Breast epithelium (tissue), 4 donors: ENCODE results near the gene SPTBN5. TPM values are rescaled to one million over a fixed set of nuclear protein-coding genes. Genes with fewer than 3 reads are reported as not detected.

ENCODE experiments used
- DNase-seq, 2 donors: peaks; one replicate each; pipeline ENCODE4 v3.0.0-alpha.2; 2019; ENCODE audit warnings: low spot score in 2 of 2
- H3K27ac ChIP-seq, 2 donors: fragments of 200-600 bp; sonication (generic) in 1 of 2; one replicate each; pipeline ENCODE4 v1.5.1; 2016 to 2019; ENCODE audit warnings: mild to moderate bottlenecking in 1 of 2
- H3K27me3 ChIP-seq, 2 donors: fragments of 200-600 bp; sonication (generic) in 1 of 2; one replicate each; pipeline versions ENCODE4 v1.5.1 to v1.6.0; 2017 to 2019; ENCODE audit warnings: control low read depth in 1 of 2, mild to moderate bottlenecking in 1 of 2
- H3K36me3 ChIP-seq: fragments of 200-600 bp; one replicate; pipeline ENCODE4 v1.5.1; 2019
- H3K4me1 ChIP-seq, 2 donors: fragments of 200-600 bp; sonication (generic); one replicate each; pipeline ENCODE4 v1.5.1; 2016 to 2019; ENCODE audit warnings: control low read depth in 1 of 2
- H3K4me3 ChIP-seq, 3 donors: fragments of 200-600 bp; sonication (generic); 1 replicate in 2 of 3; 2 replicates in 1 of 3; pipeline ENCODE4 v1.5.1; 2016 to 2019; ENCODE audit warnings: mild to moderate bottlenecking in 3 of 3, moderate library complexity in 2 of 3
- H3K9me3 ChIP-seq, 2 donors: fragments of 200-600 bp; sonication (generic) in 1 of 2; one replicate each; pipeline ENCODE4 v1.5.1; 2016 to 2019; ENCODE audit warnings: control low read depth in 1 of 2
- POLR2A ChIP-seq: fragments of 450-650 bp; IDR thresholded peaks from one replicate; pipeline ENCODE4 v1.6.1; 2016; ENCODE audit warnings: antibody characterized with exemption, mild to moderate bottlenecking, moderate library complexity
- POLR2AphosphoS5 ChIP-seq, 3 donors: sonication (generic); formaldehyde crosslinking; IDR thresholded peaks; one replicate each; pipeline ENCODE4 v1.6.1; 2017; ENCODE audit warnings: antibody characterized with exemption in 3 of 3
- intact Hi-C: fragments of 100-400 bp; cut with DNase I; formaldehyde crosslinking; loops from one replicate; pipeline ENCODE4 v1.15.1; 2023; ENCODE audit warnings: low total_unique reads
- total RNA-seq, 3 donors: library from RNA; depleted of rRNA; stranded (reverse); fragments of >200 nt; gene quantifications; one replicate each; pipeline ENCODE4 v1.1.0, GENCODE V29; 2016
- TF ChIP-seq, protein P1 (sequence below), 3 donors: fragments of 450-650 bp; IDR thresholded peaks; one replicate each; pipeline ENCODE4 v1.5.1; 2016 to 2017; ENCODE audit warnings: antibody characterized with exemption in 3 of 3, mild to moderate bottlenecking in 3 of 3, moderate library complexity in 3 of 3

The SPTBN5 gene
- total RNA-seq, 3 donors from 2014 or later: 0.16 to 2.3 (median 2.0) TPM

DNA sequence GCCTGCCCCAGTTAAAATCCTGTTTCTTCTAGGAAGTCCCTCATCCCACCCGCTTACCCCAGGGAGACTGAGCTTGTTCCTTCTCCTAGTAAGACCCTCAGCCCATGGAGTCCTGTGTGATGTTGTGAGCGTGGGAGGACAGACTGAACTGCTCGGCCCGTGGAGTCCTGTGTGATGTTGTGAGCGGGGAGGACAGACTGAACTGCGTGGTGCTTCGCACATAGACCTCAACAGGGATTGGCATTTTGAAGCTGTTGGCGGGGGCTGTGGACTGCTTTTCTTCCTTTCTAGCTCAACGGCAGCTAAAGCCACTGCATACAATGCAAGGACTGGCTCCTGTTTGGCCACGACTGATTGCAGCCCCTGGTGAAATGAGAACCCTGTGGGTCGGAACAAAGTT, 1.6 kb upstream of the SPTBN5 start:
- Histone ChIP-seq H3K4me1 (peaks cover 5 to 19% of the 10 kb centered on the region in 2 donors), H3K36me3 (no peaks in the 10 kb centered on the region), H3K9me3 (no peaks in the 10 kb centered on the region), H3K27me3 (no peaks in the 10 kb centered on the region), H3K4me3 (no peak overlapping the region), H3K27ac (peak overlapping the region; percentile 65 to 78)
- intact Hi-C loops: loop anchor here (10.0 kb wide), 1 partner anchor 319 kb away; no protein-coding TSS in a partner anchor
- TF ChIP-seq POLR2AphosphoS5 (IDR thresholded peaks at IDR 0.05): no peak
- TF ChIP-seq, protein P1, sequence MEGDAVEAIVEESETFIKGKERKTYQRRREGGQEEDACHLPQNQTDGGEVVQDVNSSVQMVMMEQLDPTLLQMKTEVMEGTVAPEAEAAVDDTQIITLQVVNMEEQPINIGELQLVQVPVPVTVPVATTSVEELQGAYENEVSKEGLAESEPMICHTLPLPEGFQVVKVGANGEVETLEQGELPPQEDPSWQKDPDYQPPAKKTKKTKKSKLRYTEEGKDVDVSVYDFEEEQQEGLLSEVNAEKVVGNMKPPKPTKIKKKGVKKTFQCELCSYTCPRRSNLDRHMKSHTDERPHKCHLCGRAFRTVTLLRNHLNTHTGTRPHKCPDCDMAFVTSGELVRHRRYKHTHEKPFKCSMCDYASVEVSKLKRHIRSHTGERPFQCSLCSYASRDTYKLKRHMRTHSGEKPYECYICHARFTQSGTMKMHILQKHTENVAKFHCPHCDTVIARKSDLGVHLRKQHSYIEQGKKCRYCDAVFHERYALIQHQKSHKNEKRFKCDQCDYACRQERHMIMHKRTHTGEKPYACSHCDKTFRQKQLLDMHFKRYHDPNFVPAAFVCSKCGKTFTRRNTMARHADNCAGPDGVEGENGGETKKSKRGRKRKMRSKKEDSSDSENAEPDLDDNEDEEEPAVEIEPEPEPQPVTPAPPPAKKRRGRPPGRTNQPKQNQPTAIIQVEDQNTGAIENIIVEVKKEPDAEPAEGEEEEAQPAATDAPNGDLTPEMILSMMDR (IDR thresholded peaks at IDR 0.05): no peak
- no peak for TF ChIP-seq POLR2A
- DNase-seq: no peak

DNA sequence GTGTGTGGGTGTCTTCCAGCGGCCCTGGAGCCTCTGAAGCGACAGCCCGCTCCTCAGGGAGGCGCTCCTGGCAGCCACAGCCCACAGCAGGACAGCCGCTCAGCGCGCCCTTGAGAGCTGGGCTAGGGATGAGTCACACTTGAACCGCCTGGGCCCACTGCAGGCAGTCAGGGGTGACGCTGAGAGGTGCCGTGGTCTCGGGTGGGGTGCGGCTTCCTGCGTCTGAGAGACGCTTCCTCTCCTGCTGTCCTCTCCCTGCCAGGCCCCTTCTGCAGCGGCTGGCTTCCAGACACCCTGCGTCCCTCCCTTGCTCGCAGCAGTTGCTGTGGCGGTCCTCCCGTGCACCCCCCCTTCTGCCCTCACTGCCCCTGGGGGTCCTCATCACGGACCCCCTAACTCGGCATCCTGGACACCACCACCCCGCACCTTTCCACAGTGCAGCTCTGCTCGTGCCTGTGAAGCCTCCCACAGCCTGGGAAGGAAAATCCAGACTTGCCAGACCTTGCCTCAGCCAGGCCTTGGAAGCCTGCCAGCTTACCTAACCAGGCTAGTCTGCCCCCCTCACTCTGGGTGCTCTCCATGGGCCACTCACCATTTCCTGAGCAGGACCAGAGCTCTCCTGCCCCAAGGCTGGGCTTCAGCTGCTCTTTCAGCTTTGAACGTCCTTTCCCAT, 1.1 kb upstream of the SPTBN5 start:
- Histone ChIP-seq H3K27ac (peak overlapping the region; percentile 65 to 78), H3K27me3 (no peaks in the 10 kb centered on the region), H3K36me3 (no peaks in the 10 kb centered on the region), H3K4me3 (peak overlapping the region; percentile 4 to 46 (median 37)), H3K4me1 (peaks cover 5 to 19% of the 10 kb centered on the region in 2 donors), H3K9me3 (no peaks in the 10 kb centered on the region)
- intact Hi-C loops: loop anchor here (10.0 kb wide), 1 partner anchor 320 kb away; no protein-coding TSS in a partner anchor
- peak; percentile 66 to 71 for DNase-seq
- TF ChIP-seq POLR2A (no peak), POLR2AphosphoS5 (IDR thresholded peaks at IDR 0.05) (no peak)
- TF ChIP-seq, protein P1 (IDR thresholded peaks at IDR 0.05): no peak

DNA sequence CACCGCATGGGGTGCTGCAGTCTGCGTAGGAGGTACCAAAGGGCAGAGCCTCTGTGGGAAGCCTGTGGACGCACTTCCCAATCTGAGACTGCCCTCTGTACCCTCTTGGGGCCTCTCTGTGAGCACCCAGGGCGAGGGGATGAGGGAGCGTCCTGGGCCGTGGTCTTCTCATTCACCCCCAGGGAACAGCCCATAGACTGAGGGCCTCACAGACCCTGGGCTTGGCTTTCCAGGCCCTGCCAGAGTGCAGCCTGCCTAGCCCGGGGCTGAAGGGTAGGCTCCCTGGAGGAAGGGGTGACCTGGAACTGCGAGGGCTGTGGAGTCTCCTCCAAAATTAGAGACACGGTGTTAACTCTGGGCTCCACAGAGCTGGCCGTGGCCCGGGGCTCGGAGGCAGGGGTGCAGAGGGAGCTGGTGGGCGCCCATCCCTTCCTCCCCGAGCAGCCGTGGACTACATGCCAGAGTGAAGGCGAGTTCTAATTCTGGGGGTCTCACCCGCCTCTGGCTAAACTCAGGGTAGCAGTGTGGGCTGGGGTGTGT, 468 bp upstream of the SPTBN5 start:
- Histone ChIP-seq H3K27ac (peak overlapping the region; percentile 65 to 78), H3K9me3 (no peaks in the 10 kb centered on the region), H3K4me1 (peaks cover 5 to 19% of the 10 kb centered on the region in 2 donors), H3K36me3 (no peaks in the 10 kb centered on the region), H3K4me3 (peak overlapping the region; percentile 4 to 46 (median 37)), H3K27me3 (no peaks in the 10 kb centered on the region)
- TF ChIP-seq, protein P1 (IDR thresholded peaks at IDR 0.05): no peak
- TF ChIP-seq POLR2A: no peak
- no peak for TF ChIP-seq POLR2AphosphoS5 (IDR thresholded peaks at IDR 0.05)
- intact Hi-C loops: loop anchor here (10.0 kb wide), 1 partner anchor 320 kb away; no protein-coding TSS in a partner anchor
- no peak for DNase-seq

DNA sequence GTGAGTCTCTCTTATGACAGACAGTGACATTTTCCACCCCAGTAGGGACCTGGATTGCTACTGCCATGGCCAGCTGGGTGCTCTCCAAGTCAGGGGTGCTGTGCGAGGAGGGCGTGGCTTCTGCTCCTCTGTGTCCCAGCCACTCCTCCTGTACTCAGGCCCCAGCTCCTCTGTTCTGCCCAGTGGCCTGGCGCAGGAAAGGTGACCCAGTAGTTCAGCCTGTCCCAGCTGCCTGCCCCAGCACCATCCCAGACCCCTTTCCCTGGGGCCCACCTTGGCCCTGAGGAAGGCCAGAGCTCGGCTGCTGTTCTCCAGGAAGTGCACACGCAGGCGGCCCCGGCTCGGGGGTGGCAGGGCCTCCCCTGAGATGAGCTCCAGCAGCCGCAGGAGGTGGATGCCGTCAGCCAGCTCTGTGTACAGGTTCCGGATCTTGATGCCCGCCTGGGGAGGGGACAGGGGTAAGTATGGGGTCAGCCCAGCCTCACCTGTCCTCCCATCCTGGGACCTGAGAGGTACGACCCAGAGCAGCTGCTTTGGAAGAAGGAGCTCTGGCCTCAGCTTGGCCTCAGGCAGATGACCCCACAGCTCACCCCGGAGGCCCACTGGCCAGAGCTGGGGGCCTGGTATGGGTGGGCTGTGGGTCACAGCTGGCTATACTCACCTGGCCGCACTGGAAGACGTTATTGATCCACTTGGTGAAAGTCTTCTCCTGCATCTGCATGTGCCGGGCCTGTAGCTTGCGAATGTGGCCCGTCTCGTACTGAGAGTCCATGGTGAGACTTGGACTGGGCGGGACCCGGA, 1.0 kb downstream of the SPTBN5 start:
- H3K4me3 ChIP-seq: peak overlapping the region in 2 of 3 donors; percentile 37 to 53
- peak in 1 of 3 donors; percentile 25 for TF ChIP-seq POLR2AphosphoS5 (IDR thresholded peaks at IDR 0.05)
- TF ChIP-seq, protein P1 (IDR thresholded peaks at IDR 0.05): no peak
- H3K9me3 ChIP-seq: no peaks in the 10 kb centered on the region
- no peaks in the 10 kb centered on the region for H3K27me3 ChIP-seq
- intact Hi-C loops: loop anchor here (10.0 kb wide), 1 partner anchor 322 kb away; no protein-coding TSS in a partner anchor
- no peaks in the 10 kb centered on the region for H3K36me3 ChIP-seq
- peak overlapping the region; percentile 66 to 78 for H3K27ac ChIP-seq
- peak; percentile 87 to 88 for DNase-seq
- H3K4me1 ChIP-seq: peaks cover 5 to 19% of the 10 kb centered on the region in 2 donors
